Vagina (tissue), 2 donors: ENCODE measurements around the gene ASH1L. TPM values are rescaled to one million over a fixed set of nuclear protein-coding genes. Genes with fewer than 3 reads are reported as not detected.

ENCODE experiments used
- DNase-seq, 2 donors: peaks; one replicate each; pipeline ENCODE4 v3.0.0-alpha.2; 2017; ENCODE audit errors: extremely low spot score in 2 of 2
- H3K27ac ChIP-seq: fragments of 200-600 bp; sonication (generic); one replicate; pipeline ENCODE4 v1.5.1; 2019
- H3K27me3 ChIP-seq: fragments of 200-600 bp; sonication (generic); one replicate; pipeline ENCODE4 v1.5.1; 2019
- H3K36me3 ChIP-seq, 2 donors: fragments of 200-600 bp; sonication (generic); one replicate each; pipeline ENCODE4 v1.5.1; 2017 to 2019
- H3K4me1 ChIP-seq: fragments of 200-600 bp; sonication (generic); one replicate; pipeline ENCODE4 v1.5.1; 2019
- H3K4me3 ChIP-seq, 2 donors: fragments of 200-600 bp; sonication (generic); 1 replicate in 1 of 2; 2 replicates in 1 of 2; pipeline ENCODE4 v1.5.1; 2016 to 2019
- H3K9me3 ChIP-seq: fragments of 200-600 bp; sonication (generic); one replicate; pipeline ENCODE4 v1.5.1; 2019
- CTCF ChIP-seq, 3 experiments: fragments of 450-650 bp in 2 of 3; fragments of 200-600 bp in 1 of 3; sonication (generic) in 1 of 3; IDR thresholded peaks; one replicate each; pipeline ENCODE4 v1.5.1; 2017 to 2019; ENCODE audit warnings: antibody characterized with exemption in 3 of 3, mild to moderate bottlenecking in 2 of 3, moderate library complexity in 2 of 3
- POLR2A ChIP-seq, 2 donors: fragments of 450-650 bp; IDR thresholded peaks; one replicate each; pipeline ENCODE4 v1.6.1; 2017; ENCODE audit warnings: antibody characterized with exemption in 2 of 2, mild to moderate bottlenecking in 2 of 2, moderate library complexity in 2 of 2
- POLR2AphosphoS5 ChIP-seq, 2 donors: sonication (generic); formaldehyde crosslinking; IDR thresholded peaks; one replicate each; pipeline ENCODE4 v1.9.0; 2017; ENCODE audit warnings: antibody characterized with exemption in 2 of 2, mild to moderate bottlenecking in 2 of 2, low read depth in 1 of 2; ENCODE audit not compliant: insufficient read depth in 1 of 2
- intact Hi-C: fragments of 100-400 bp; cut with DNase I; formaldehyde crosslinking; loops from one replicate; pipeline ENCODE4 v1.15.1; 2023
- total RNA-seq: library from RNA; depleted of rRNA; stranded (reverse); fragments of >200 nt; gene quantifications from one replicate; pipeline ENCODE4 v1.2.3, GENCODE V29; 2016

The ASH1L gene
- total RNA-seq, 1 donor from 2014 or later, result 74.9 TPM

- Histone ChIP-seq H3K4me3 (no peak overlapping the region), H3K27ac (no peak overlapping the region), H3K4me1 (no peaks in the 10 kb centered on the region), H3K36me3 (peaks cover 0 to 44% of the 10 kb centered on the region in 2 donors), H3K27me3 (no peaks in the 10 kb centered on the region), H3K9me3 (no peaks in the 10 kb centered on the region)
- DNase-seq, result no peak
- intact Hi-C loops, result no loop called here
- no peak for TF ChIP-seq POLR2A (IDR thresholded peaks at IDR 0.05)
- no peak for TF ChIP-seq CTCF (IDR thresholded peaks at IDR 0.05)
- TF ChIP-seq POLR2AphosphoS5 (IDR thresholded peaks at IDR 0.05; ENCODE audit: insufficient read depth in 1 of 2, low read depth in 1 of 2), result no peak
Measured at GRCh38 chr1:155379180-155379579, 183.4 kb downstream of the ASH1L start.

GRCh38 chr1:155360051-155360450, 202.6 kb downstream of the ASH1L start:
- no peak overlapping the region for H3K4me3 ChIP-seq
- intact Hi-C loops, result no loop called here
- H3K36me3 ChIP-seq, result peaks cover 0 to 50% of the 10 kb centered on the region in 2 donors
- no peak overlapping the region for H3K27ac ChIP-seq
- H3K4me1 ChIP-seq, result no peaks in the 10 kb centered on the region
- H3K9me3 ChIP-seq, result no peaks in the 10 kb centered on the region
- no peak for TF ChIP-seq CTCF (IDR thresholded peaks at IDR 0.05)
- TF ChIP-seq POLR2A (IDR thresholded peaks at IDR 0.05), result no peak
- no peak for TF ChIP-seq POLR2AphosphoS5 (IDR thresholded peaks at IDR 0.05; ENCODE audit: insufficient read depth in 1 of 2, low read depth in 1 of 2)
- DNase-seq, result no peak
- H3K27me3 ChIP-seq, result no peaks in the 10 kb centered on the region

GRCh38 chr1:155352631-155353030, 210.0 kb downstream of the ASH1L start:
- Histone ChIP-seq H3K9me3 (no peaks in the 10 kb centered on the region), H3K27ac (no peak overlapping the region), H3K27me3 (no peaks in the 10 kb centered on the region), H3K4me1 (no peaks in the 10 kb centered on the region), H3K4me3 (no peak overlapping the region), H3K36me3 (peaks cover 4 to 94% of the 10 kb centered on the region in 2 donors)
- TF ChIP-seq CTCF (IDR thresholded peaks at IDR 0.05), result no peak
- TF ChIP-seq POLR2A (IDR thresholded peaks at IDR 0.05), result no peak
- no peak for TF ChIP-seq POLR2AphosphoS5 (IDR thresholded peaks at IDR 0.05; ENCODE audit: insufficient read depth in 1 of 2, low read depth in 1 of 2)
- intact Hi-C loops, result no loop called here
- no peak for DNase-seq

GRCh38 chr1:155342842-155343241, 219.8 kb downstream of the ASH1L start:
- no peak overlapping the region for H3K4me3 ChIP-seq
- TF ChIP-seq CTCF (IDR thresholded peaks at IDR 0.05) (no peak), POLR2A (IDR thresholded peaks at IDR 0.05) (no peak), POLR2AphosphoS5 (IDR thresholded peaks at IDR 0.05; ENCODE audit: insufficient read depth in 1 of 2, low read depth in 1 of 2) (no peak)
- no peaks in the 10 kb centered on the region for H3K9me3 ChIP-seq
- no peaks in the 10 kb centered on the region for H3K4me1 ChIP-seq
- peaks cover 0 to 91% of the 10 kb centered on the region in 2 donors for H3K36me3 ChIP-seq
- no peak overlapping the region for H3K27ac ChIP-seq
- intact Hi-C loops, result no loop called here
- DNase-seq, result no peak
- H3K27me3 ChIP-seq, result no peaks in the 10 kb centered on the region

- H3K36me3 ChIP-seq, result peaks cover 0 to 80% of the 10 kb centered on the region in 2 donors
- intact Hi-C loops, result no loop called here
- H3K9me3 ChIP-seq, result no peaks in the 10 kb centered on the region
- no peaks in the 10 kb centered on the region for H3K27me3 ChIP-seq
- H3K27ac ChIP-seq, result no peak overlapping the region
- no peak for TF ChIP-seq CTCF (IDR thresholded peaks at IDR 0.05)
- TF ChIP-seq POLR2A (IDR thresholded peaks at IDR 0.05), result no peak
- TF ChIP-seq POLR2AphosphoS5 (IDR thresholded peaks at IDR 0.05; ENCODE audit: insufficient read depth in 1 of 2, low read depth in 1 of 2), result no peak
- H3K4me1 ChIP-seq, result no peaks in the 10 kb centered on the region
- no peak for DNase-seq
- H3K4me3 ChIP-seq, result no peak overlapping the region
Measured at GRCh38 chr1:155339515-155340097, 223.0 kb downstream of the ASH1L start.
